H1 (cell line): ENCODE measurements around the gene LHPP. TPM values are rescaled to one million over a fixed set of nuclear protein-coding genes. Genes with fewer than 3 reads are reported as not detected.

ENCODE experiments used
- CTCF ChIA-PET: fragments of 300-600 bp; sonication (Branson Sonifier 250); formaldehyde crosslinking; loops from one replicate; lab custom pipeline; 2021; ENCODE audit not compliant: partially characterized antibody; lab: Charles Lee
- POLR2A ChIA-PET: fragments of 300-600 bp; sonication (Branson Sonifier 250); formaldehyde crosslinking; loops from one replicate; lab custom pipeline; 2021; ENCODE audit warnings: inconsistent platforms; ENCODE audit not compliant: partially characterized antibody; lab: Charles Lee
- DNase-seq, 2 experiments: peaks; one replicate each; pipeline versions ENCODE4 v3.0.0 to v3.0.0-alpha.2; 2010 to 2022; ENCODE audit warnings: low spot score in 2 of 2, low read depth in 1 of 2, mixed read lengths in 1 of 2
- FAIRE-seq: peaks from 2 replicates; lab custom pipeline; 2011; peaks lifted over from hg19 to GRCh38; lab: Jason Lieb, UNC
- H2AFZ ChIP-seq: 2 replicates; pipeline ENCODE4 v1.8.1; 2012; ENCODE audit warnings: low read length, inconsistent platforms
- H2AK5ac ChIP-seq: 2 replicates; pipeline ENCODE4 v1.6.1; 2013; ENCODE audit warnings: low read depth, low read length
- H2BK120ac ChIP-seq: replicated peaks from 2 replicates; pipeline ENCODE3; 2013; ENCODE audit warnings: low read depth, low read length, inconsistent platforms
- H2BK12ac ChIP-seq: 2 replicates; pipeline ENCODE4 v1.6.1; 2013; ENCODE audit warnings: low read depth, low read length
- H2BK15ac ChIP-seq: 2 replicates; pipeline ENCODE4 v1.6.1; 2013; ENCODE audit warnings: low read length
- H2BK20ac ChIP-seq: 2 replicates; pipeline ENCODE4 v1.6.1; 2013; ENCODE audit warnings: low read length
- H2BK5ac ChIP-seq: 2 replicates; pipeline ENCODE4 v1.6.1; 2013; ENCODE audit warnings: low read depth, low read length
- H3K14ac ChIP-seq: 2 replicates; pipeline ENCODE4 v1.6.1; 2013; ENCODE audit warnings: inconsistent platforms; ENCODE audit not compliant: insufficient read length
- H3K18ac ChIP-seq: 2 replicates; pipeline ENCODE4 v1.6.1; 2013; ENCODE audit warnings: low read length; ENCODE audit errors: extremely low read depth
- H3K23ac ChIP-seq: 2 replicates; pipeline ENCODE4 v1.6.1; 2013; ENCODE audit warnings: inconsistent platforms; ENCODE audit not compliant: insufficient read length
- H3K23me2 ChIP-seq: 2 replicates; pipeline ENCODE4 v1.6.1; 2013; ENCODE audit warnings: low read depth, low read length
- H3K27ac ChIP-seq: 2 replicates; pipeline ENCODE4 v1.6.1; 2011; ENCODE audit warnings: low read depth, low read length, inconsistent platforms
- H3K27me3 ChIP-seq, 4 experiments: replicated peaks in 1 of 4; 1 replicate in 1 of 4; 2 replicates in 3 of 4; pipeline versions ENCODE4 v1.6.1 to v1.8.1; 2011 to 2013; ENCODE audit warnings: low read length in 3 of 4, mild to moderate bottlenecking in 3 of 4, inconsistent platforms in 2 of 4, mixed read lengths in 2 of 4, moderate library complexity in 1 of 4; ENCODE audit not compliant: control insufficient read depth in 3 of 4, insufficient read depth in 3 of 4; ENCODE audit errors: extremely low read depth in 1 of 4
- H3K36me3 ChIP-seq, 4 experiments: 2 replicates each; pipeline versions ENCODE4 v1.6.1 to v1.8.1; 2011 to 2013; ENCODE audit warnings: mild to moderate bottlenecking in 4 of 4, low read length in 3 of 4, moderate library complexity in 2 of 4, control low read depth in 1 of 4, inconsistent platforms in 1 of 4; ENCODE audit not compliant: insufficient read depth in 4 of 4, control insufficient read depth in 2 of 4
- H3K4ac ChIP-seq: replicated peaks from 2 replicates; pipeline ENCODE3; 2013; ENCODE audit warnings: low read length, low read depth, mixed read lengths, inconsistent platforms; ENCODE audit not compliant: insufficient read length
- H3K4me1 ChIP-seq, 4 experiments: replicated peaks in 1 of 4; 1 replicate in 1 of 4; 2 replicates in 3 of 4; pipeline versions ENCODE4 v1.6.1 to v1.8.1; 2011 to 2013; ENCODE audit warnings: low read length in 3 of 4, inconsistent platforms in 2 of 4, mixed read lengths in 1 of 4; ENCODE audit not compliant: insufficient read depth in 4 of 4, control insufficient read depth in 3 of 4
- H3K4me2 ChIP-seq, 2 experiments: 2 replicates each; pipeline versions ENCODE4 v1.6.1 to v1.8.1; 2011 to 2013; ENCODE audit warnings: low read depth in 2 of 2, low read length in 2 of 2, control low read depth in 1 of 2, inconsistent platforms in 1 of 2, mild to moderate bottlenecking in 1 of 2; ENCODE audit not compliant: insufficient read depth in 1 of 2
- H3K4me3 ChIP-seq, 4 experiments: fragments of 200-600, 300-600 bp in 1 of 4; sonication (generic), shearing (Covaris generic), sonication (Bioruptor Twin) in 1 of 4; 2 replicates each; pipeline versions ENCODE4 v1.5.1 to v1.8.1; 2011 to 2016; ENCODE audit warnings: low read length in 4 of 4, low read depth in 3 of 4, control low read depth in 2 of 4, inconsistent platforms in 2 of 4, mild to moderate bottlenecking in 2 of 4, mixed read lengths in 1 of 4, moderate library complexity in 1 of 4; ENCODE audit not compliant: insufficient read depth in 2 of 4; ENCODE audit errors: extremely low read depth in 1 of 4
- H3K56ac ChIP-seq: replicated peaks from 2 replicates; pipeline ENCODE3; 2013; ENCODE audit warnings: low read depth, mild to moderate bottlenecking, mixed read lengths, low read length, inconsistent platforms; ENCODE audit not compliant: insufficient read length
- H3K79me1 ChIP-seq: 2 replicates; pipeline ENCODE4 v1.6.1; 2013; ENCODE audit warnings: low read depth, low read length, control low read depth
- H3K79me2 ChIP-seq, 2 experiments: 2 replicates each; pipeline versions ENCODE4 v1.6.1 to v1.8.1; 2012 to 2013; ENCODE audit warnings: low read length in 2 of 2, mild to moderate bottlenecking in 2 of 2, inconsistent platforms in 1 of 2; ENCODE audit not compliant: insufficient read depth in 2 of 2, control insufficient read depth in 1 of 2
- H3K9ac ChIP-seq, 4 experiments: replicated peaks in 1 of 4; 1 replicate in 1 of 4; 2 replicates in 3 of 4; pipeline versions ENCODE4 v1.6.1 to v1.8.1; 2011 to 2013; ENCODE audit warnings: low read depth in 3 of 4, low read length in 3 of 4, control low read depth in 2 of 4, mild to moderate bottlenecking in 2 of 4, moderate library complexity in 2 of 4, inconsistent platforms in 1 of 4; ENCODE audit errors: extremely low read depth in 1 of 4
- H3K9me3 ChIP-seq, 2 experiments: 2 replicates each; pipeline versions ENCODE4 v1.6.1 to v1.8.1; 2012 to 2013; ENCODE audit warnings: mild to moderate bottlenecking in 2 of 2, moderate library complexity in 2 of 2, control low read depth in 1 of 2, inconsistent platforms in 1 of 2, low read depth in 1 of 2, low read length in 1 of 2, mixed read lengths in 1 of 2; ENCODE audit not compliant: insufficient read depth in 2 of 2
- H4K20me1 ChIP-seq, 2 experiments: replicated peaks in 1 of 2; 2 replicates each; pipeline versions ENCODE3 to v1.8.1; 2011 to 2013; ENCODE audit warnings: inconsistent platforms in 2 of 2, low read length in 2 of 2, mild to moderate bottlenecking in 1 of 2; ENCODE audit not compliant: insufficient read depth in 2 of 2, control insufficient read depth in 1 of 2
- H4K5ac ChIP-seq: 2 replicates; pipeline ENCODE4 v1.6.1; 2013; ENCODE audit warnings: low read length, low read depth, mixed read lengths, inconsistent platforms; ENCODE audit not compliant: insufficient read length
- H4K8ac ChIP-seq: 2 replicates; pipeline ENCODE4 v1.8.0; 2013; ENCODE audit warnings: mild to moderate bottlenecking, moderate library complexity, low read length, inconsistent platforms; ENCODE audit not compliant: insufficient read depth; ENCODE audit errors: extremely low read depth
- H4K91ac ChIP-seq: replicated peaks from 2 replicates; pipeline ENCODE3; 2013; ENCODE audit warnings: low read length, mixed read lengths, inconsistent platforms; ENCODE audit not compliant: insufficient read length
- CREB1 ChIP-seq: IDR thresholded peaks from 2 replicates; pipeline ENCODE4 v1.6.1; 2012; ENCODE audit warnings: inconsistent platforms
- HDAC2 ChIP-seq, 2 experiments: fragments of 300-600 bp in 1 of 2; sonication (generic) in 1 of 2; IDR thresholded peaks; 2 replicates each; pipeline ENCODE4 v1.6.1; 2011 to 2012; ENCODE audit warnings: low read depth in 2 of 2, low read length in 2 of 2, mild to moderate bottlenecking in 2 of 2, moderate library complexity in 2 of 2, borderline replicate concordance in 1 of 2, inconsistent platforms in 1 of 2
- SP2 ChIP-seq: IDR thresholded peaks from 2 replicates; pipeline ENCODE4 v1.6.1; 2012; ENCODE audit warnings: mild to moderate bottlenecking, low read length, inconsistent platforms
- TEAD4 ChIP-seq: IDR thresholded peaks from 2 replicates; pipeline ENCODE4 v1.6.1; 2012; ENCODE audit warnings: low read depth, low read length, inconsistent platforms, mixed read lengths
- ZNF274 ChIP-seq: IDR thresholded peaks from 2 replicates; pipeline ENCODE4 v1.7.0; 2012; ENCODE audit warnings: low read length, borderline replicate concordance; ENCODE audit errors: extremely low read depth
- WGBS, 2 experiments: shearing (Covaris generic) in 1 of 2; methylation state at CpG; one replicate each; pipeline versions ENCODE4 v1.1.6 to v1.1.7; 2013 to 2015; ENCODE audit warnings: low lambda C conversion rate in 2 of 2, mixed read lengths in 2 of 2, inconsistent platforms in 1 of 2, low coverage in 1 of 2, missing lambda C conversion rate in 1 of 2; ENCODE audit not compliant: insufficient replicate concordance in 2 of 2, insufficient coverage in 1 of 2, insufficient read length in 1 of 2; ENCODE audit errors: extremely low coverage in 1 of 2, missing lambda C conversion rate in 1 of 2; 5-methylcytosine and 5-hydroxymethylcytosine counted together
- polyA plus RNA-seq, 7 experiments: library from polyadenylated mRNA; depleted of rRNA in 3 of 7; stranded (reverse) in 5 of 7; unstranded in 2 of 7; fragments of >200 nt in 5 of 7; fragments of 200-250 nt in 2 of 7; gene quantifications; 1 replicate in 5 of 7; 2 replicates in 1 of 7; 4 replicates in 1 of 7; pipeline versions ENCODE4 v1.2.1 to v1.2.3, GENCODE V29; 2011 to 2013; ENCODE audit warnings: missing spikeins in 2 of 7, mixed read lengths in 2 of 7
- total RNA-seq: library from RNA; stranded (reverse); fragmentation: NEBNext Ultra II Directional; extraction: Animal tissue kit (Norgen Biotek cat#: 25700); gene quantifications from 2 replicates; pipeline ENCODE4 v1.2.1, GENCODE V29; 2021
- TF ChIP-seq, protein P1 (sequence below): IDR thresholded peaks from 2 replicates; pipeline ENCODE4 v1.6.1; 2012; ENCODE audit warnings: inconsistent platforms

Gene LHPP
- total and polyA plus RNA-seq, 2 of the 8 experiments (the other 6 are each of a cell fraction or from before 2014, with no cell fraction given): 26.0 to 45.0 TPM

GRCh38 chr10:124646483-124647352 is 185.1 kb downstream of the LHPP start:
- no peak overlapping the region for H2AK5ac ChIP-seq
- H3K4me2 ChIP-seq: no peak overlapping the region
- no peak overlapping the region for H3K56ac ChIP-seq
- WGBS, 2 experiments: 94% methylated on average over 19 of the region's 19 CpGs; no CpG with 5 or more reads in 1 of the 2 experiments
- H2AFZ ChIP-seq: no peak overlapping the region
- FAIRE-seq (no peak), DNase-seq (no peak)
- H3K23ac ChIP-seq: no peak overlapping the region
- H3K9ac ChIP-seq: no peak overlapping the region
- no peaks in the 10 kb centered on the region for H3K23me2 ChIP-seq
- no peak overlapping the region for H2BK5ac ChIP-seq
- H3K27me3 ChIP-seq: no peaks in the 10 kb centered on the region
- no peaks in the 10 kb centered on the region; the same call in 1 of the 2 replicates for H3K79me1 ChIP-seq
- no peak overlapping the region for H3K4me3 ChIP-seq
- H3K9me3 ChIP-seq: no peaks in the 10 kb centered on the region
- ChIA-PET CTCF (interaction anchor here (0.6 to 2.2 kb wide), 15 partner anchors 11 to 166 kb away, joined by 3 to 11 read pairs (median 4); no protein-coding TSS in a partner anchor), POLR2A (no interaction called here)
- no peaks in the 10 kb centered on the region for H3K79me2 ChIP-seq
- no peak overlapping the region for H2BK20ac ChIP-seq
- no peak overlapping the region for H4K5ac ChIP-seq
- H2BK12ac ChIP-seq: no peak overlapping the region
- H3K14ac ChIP-seq: no peak overlapping the region
- no peak overlapping the region for H3K27ac ChIP-seq
- 0 out of 2 replicates have a peak overlapping the region, but pooled peaks have one; percentile 41 for H2BK15ac ChIP-seq
- no peak overlapping the region for H2BK120ac ChIP-seq
- peak overlapping the region; percentile 42 for H3K4ac ChIP-seq
- H3K4me1 ChIP-seq: peaks cover 0 to 23% (median 16%) of the 10 kb centered on the region in 4 experiments; a peak in 6 of 7 replicates
- H4K91ac ChIP-seq: peak overlapping the region; percentile 3
- peaks cover 1 to 2% of the 10 kb centered on the region in 2 experiments for H4K20me1 ChIP-seq
- no peak overlapping the region; the same call in 1 of the 2 replicates for H4K8ac ChIP-seq
- H3K18ac ChIP-seq: no peak overlapping the region
- H3K36me3 ChIP-seq: no peaks in the 10 kb centered on the region
- TF ChIP-seq ZNF274 (no peak), SP2 (no peak), CREB1 (no peak), HDAC2 (IDR thresholded peaks at IDR 0.05; ENCODE audit: borderline replicate concordance in 1 of 2, low read depth in 2 of 2, low read length in 2 of 2) (no peak), TEAD4 (no peak)
- TF ChIP-seq, protein P1, sequence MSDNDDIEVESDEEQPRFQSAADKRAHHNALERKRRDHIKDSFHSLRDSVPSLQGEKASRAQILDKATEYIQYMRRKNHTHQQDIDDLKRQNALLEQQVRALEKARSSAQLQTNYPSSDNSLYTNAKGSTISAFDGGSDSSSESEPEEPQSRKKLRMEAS: no peak
